Activated CD8-positive, alpha-beta memory T cell treated with anti-CD3 and anti-CD28 coated beads for 36 hours (primary cell): Measurements from ENCODE around the gene PGD. TPM values are rescaled to one million over a fixed set of nuclear protein-coding genes. Genes with fewer than 3 reads are reported as not detected.
"Not testable (repeated sequence)": the region's sequence is repeated elsewhere in the genome, so short reads cannot be mapped to it uniquely, and the experiment has no call there.

ENCODE experiments used
- CTCF ChIA-PET: fragments of 350-600 bp; sonication (Branson Sonifier 250); formaldehyde crosslinking; loops from one replicate; lab custom pipeline; 2021; ENCODE audit warnings: antibody characterized with exemption; lab: Charles Lee
- POLR2A ChIA-PET: fragments of 350-600 bp; sonication (Branson Sonifier 250); formaldehyde crosslinking; loops from one replicate; lab custom pipeline; 2021; ENCODE audit warnings: antibody characterized with exemption; lab: Charles Lee
- total RNA-seq, 2 experiments: library from RNA; stranded (reverse); gene quantifications; one replicate each; pipeline ENCODE4 v1.2.3, GENCODE V29; 2021

The PGD gene
- 100 to 1,000 TPM; 131 to 137 TPM for total RNA-seq

- POLR2A ChIA-PET: interaction anchor here (0.7 to 1.6 kb wide), 3 partner anchors 31 to 455 kb away, joined by 3 to 4 read pairs (median 3); partner anchors contain the start of genes KIF1B, LZIC and NMNAT1
- CTCF ChIA-PET: interaction anchor here (1.1 to 2.7 kb wide), 5 partner anchors 8 to 32 kb away, joined by 3 to 6 read pairs (median 3); no protein-coding TSS in a partner anchor
Measured at GRCh38 chr1:10398734-10399443, at the start of gene PGD. Gene PGD, plus strand, starts transcription at chr1:10399064. Its CDS starts 54 bp downstream, at chr1:10399118.

DNA sequence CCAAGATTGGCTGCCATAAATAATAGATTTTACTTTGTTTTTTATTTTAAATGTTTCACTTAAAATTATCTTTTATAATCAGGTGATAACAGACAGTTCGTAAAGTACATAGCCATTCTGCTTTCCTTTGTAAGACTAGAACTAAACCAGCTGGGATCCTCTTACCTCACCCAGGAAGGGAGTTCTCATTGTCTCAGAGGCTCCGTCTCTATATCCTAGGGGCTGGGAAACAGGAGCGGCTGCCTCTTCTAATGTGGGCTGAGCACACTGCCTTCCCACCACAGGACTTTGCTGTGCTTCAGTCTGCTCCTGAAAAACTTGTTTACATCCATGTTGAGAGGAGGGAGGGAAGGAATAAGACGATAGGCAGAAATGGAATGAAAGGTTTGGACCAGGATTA lies 45.6 kb upstream of the PGD start:
- POLR2A ChIA-PET: no interaction called here
- CTCF ChIA-PET: no interaction called here

- ChIA-PET CTCF (no interaction called here), POLR2A (no interaction called here)
Measured at GRCh38 chr1:10353693-10354092, 45.2 kb upstream of the PGD start.

- POLR2A ChIA-PET: no interaction called here
- CTCF ChIA-PET: interaction anchor here (1.1 kb wide), 1 partner anchor 150 kb away, joined by 3 read pairs; the partner anchor contains the start of gene KIF1B
Measured at GRCh38 chr1:10360045-10360444, 38.8 kb upstream of the PGD start.

- ChIA-PET POLR2A (no interaction called here), CTCF (interaction anchor here (1.5 kb wide), 1 partner anchor 151 kb away, joined by 4 read pairs; the partner anchor contains the start of gene KIF1B)
Measured at GRCh38 chr1:10361515-10361914, 37.3 kb upstream of the PGD start.

GRCh38 chr1:10368194-10368593 lies 30.7 kb upstream of the PGD start:
- POLR2A ChIA-PET: no interaction called here
- CTCF ChIA-PET: no interaction called here

GRCh38 chr1:10374442-10374860 lies 24.4 kb upstream of the PGD start:
- CTCF ChIA-PET: no interaction called here
- POLR2A ChIA-PET: no interaction called here

GRCh38 chr1:10377365-10378029 lies 21.4 kb upstream of the PGD start:
- CTCF ChIA-PET: interaction anchor here (1.4 to 1.9 kb wide), 2 partner anchors 23 to 117 kb away, joined by 3 to 4 read pairs; no protein-coding TSS in a partner anchor
- POLR2A ChIA-PET: not testable (repeated sequence)

GRCh38 chr1:10378081-10378841 lies 20.6 kb upstream of the PGD start:
- POLR2A ChIA-PET: no interaction called here
- CTCF ChIA-PET: interaction anchor here (1.9 kb wide), 1 partner anchor 116 kb away, joined by 4 read pairs; no protein-coding TSS in a partner anchor

- CTCF ChIA-PET: no interaction called here
- POLR2A ChIA-PET: no interaction called here
Measured at GRCh38 chr1:10379101-10379620, 19.7 kb upstream of the PGD start.

GRCh38 chr1:10379676-10380075 lies 19.2 kb upstream of the PGD start:
- CTCF ChIA-PET: no interaction called here
- POLR2A ChIA-PET: no interaction called here

GRCh38 chr1:10380594-10381275 lies 18.1 kb upstream of the PGD start:
- ChIA-PET CTCF (interaction anchor here (1.5 kb wide), 1 partner anchor 49 kb away, joined by 3 read pairs; the partner anchor contains the start of gene CENPS), POLR2A (no interaction called here)

DNA sequence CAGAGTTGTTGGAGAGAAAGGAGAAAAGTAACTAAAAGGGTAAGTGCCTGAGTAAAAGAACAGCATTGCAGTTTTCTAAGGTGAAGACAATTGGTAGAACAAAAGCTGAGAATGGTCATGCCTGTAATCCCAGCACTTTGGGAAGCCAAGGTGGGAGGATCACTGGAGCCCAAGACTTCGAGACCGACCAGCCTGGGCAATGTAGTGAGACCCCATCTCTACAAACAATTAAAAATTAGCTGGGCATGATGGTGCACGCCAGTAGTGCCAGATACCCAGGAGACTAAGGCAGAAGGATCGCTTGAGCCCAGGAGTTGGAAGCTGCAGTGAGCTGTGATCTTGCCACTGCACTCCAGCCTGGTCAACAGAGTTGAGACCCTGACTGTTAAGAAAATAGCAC lies 15.2 kb upstream of the PGD start:
- CTCF ChIA-PET: no interaction called here
- POLR2A ChIA-PET: no interaction called here

- POLR2A ChIA-PET: no interaction called here
- CTCF ChIA-PET: no interaction called here
Measured at GRCh38 chr1:10384219-10384618, 14.6 kb upstream of the PGD start.

GRCh38 chr1:10386761-10387676 lies 11.8 kb upstream of the PGD start:
- ChIA-PET CTCF (interaction anchor here (1.9 kb wide), 1 partner anchor 12 kb away, joined by 5 read pairs; the partner anchor contains the start of gene PGD), POLR2A (no interaction called here)

- POLR2A ChIA-PET: no interaction called here
- CTCF ChIA-PET: interaction anchor here (0.6 to 1.9 kb wide), 2 partner anchors 11 to 219 kb away, joined by 3 to 5 read pairs; partner anchors contain the start of gene PGD
Measured at GRCh38 chr1:10387677-10388386, 11.0 kb upstream of the PGD start.

GRCh38 chr1:10388387-10388715 lies 10.5 kb upstream of the PGD start:
- POLR2A ChIA-PET: no interaction called here
- CTCF ChIA-PET: interaction anchor here (0.6 kb wide), 1 partner anchor 219 kb away, joined by 3 read pairs; no protein-coding TSS in a partner anchor
